ENCODE measurements around the gene UBE2M. TPM values are rescaled to one million over a fixed set of nuclear protein-coding genes. Genes with fewer than 3 reads are reported as not detected.

UBE2M gene
- total RNA-seq, 2 donors from 2014 or later = 17.1 to 18.9 TPM

DNA sequence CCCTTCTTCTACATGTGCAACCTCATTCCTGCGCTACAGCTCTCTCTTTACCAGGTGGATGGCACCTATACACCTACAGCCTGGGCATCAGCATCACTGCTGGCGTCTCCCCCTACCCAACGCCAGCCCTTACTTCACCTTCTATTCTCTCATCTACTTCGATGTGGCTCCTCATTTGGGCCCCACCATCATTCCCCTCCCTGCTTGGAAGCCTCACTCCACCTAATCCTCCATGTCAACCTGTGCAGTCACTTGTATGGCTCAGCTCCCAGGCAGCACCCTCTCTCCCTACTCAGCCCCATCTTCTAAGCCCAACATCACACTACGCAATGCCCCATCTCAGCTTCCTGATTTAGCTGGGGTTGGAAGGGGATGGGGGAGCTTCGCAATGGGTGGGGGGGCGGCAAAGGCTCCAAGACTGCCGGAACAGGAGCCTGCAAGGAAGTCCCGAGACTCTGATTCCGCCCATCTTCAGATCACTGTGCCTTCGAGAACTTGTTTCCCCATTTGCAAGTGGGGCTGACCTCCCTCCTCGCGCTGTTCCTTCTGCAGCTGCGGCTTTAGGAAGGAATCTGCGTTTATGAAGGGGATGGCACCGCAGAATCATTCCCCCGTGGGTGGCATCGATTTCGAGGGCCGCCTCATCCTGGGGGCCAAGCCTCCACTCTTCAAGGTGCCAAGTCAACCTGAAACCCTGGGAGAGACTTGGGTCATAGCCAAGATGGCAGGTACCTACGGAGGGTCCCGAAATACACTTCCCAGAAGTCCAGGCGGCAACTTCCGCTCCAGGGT is 13.8 kb upstream of the UBE2M start:
- H3K4me1 ChIP-seq (ENCODE audit: control insufficient read depth in 1 of 2, low read depth in 2 of 2) = peaks cover 13 to 25% of the 10 kb centered on the region in 2 donors
- DNase-seq (ENCODE audit: low spot score) = no peak
- ATAC-seq (ENCODE audit: insufficient number of reproducible peaks, low FRiP score, low read depth) = no peak
- peak overlapping the region; percentile 98 to 99 for H3K27ac ChIP-seq
- no peaks in the 10 kb centered on the region for H3K27me3 ChIP-seq (replicated peaks; ENCODE audit: insufficient read depth)
- no peaks in the 10 kb centered on the region for H3K9me3 ChIP-seq
- peaks cover 23% of the 10 kb centered on the region for H3K36me3 ChIP-seq
- TF ChIP-seq, protein P1, sequence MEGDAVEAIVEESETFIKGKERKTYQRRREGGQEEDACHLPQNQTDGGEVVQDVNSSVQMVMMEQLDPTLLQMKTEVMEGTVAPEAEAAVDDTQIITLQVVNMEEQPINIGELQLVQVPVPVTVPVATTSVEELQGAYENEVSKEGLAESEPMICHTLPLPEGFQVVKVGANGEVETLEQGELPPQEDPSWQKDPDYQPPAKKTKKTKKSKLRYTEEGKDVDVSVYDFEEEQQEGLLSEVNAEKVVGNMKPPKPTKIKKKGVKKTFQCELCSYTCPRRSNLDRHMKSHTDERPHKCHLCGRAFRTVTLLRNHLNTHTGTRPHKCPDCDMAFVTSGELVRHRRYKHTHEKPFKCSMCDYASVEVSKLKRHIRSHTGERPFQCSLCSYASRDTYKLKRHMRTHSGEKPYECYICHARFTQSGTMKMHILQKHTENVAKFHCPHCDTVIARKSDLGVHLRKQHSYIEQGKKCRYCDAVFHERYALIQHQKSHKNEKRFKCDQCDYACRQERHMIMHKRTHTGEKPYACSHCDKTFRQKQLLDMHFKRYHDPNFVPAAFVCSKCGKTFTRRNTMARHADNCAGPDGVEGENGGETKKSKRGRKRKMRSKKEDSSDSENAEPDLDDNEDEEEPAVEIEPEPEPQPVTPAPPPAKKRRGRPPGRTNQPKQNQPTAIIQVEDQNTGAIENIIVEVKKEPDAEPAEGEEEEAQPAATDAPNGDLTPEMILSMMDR (IDR thresholded peaks at IDR 0.05) = no peak
- H3K4me3 ChIP-seq = peak overlapping the region; percentile 96

DNA sequence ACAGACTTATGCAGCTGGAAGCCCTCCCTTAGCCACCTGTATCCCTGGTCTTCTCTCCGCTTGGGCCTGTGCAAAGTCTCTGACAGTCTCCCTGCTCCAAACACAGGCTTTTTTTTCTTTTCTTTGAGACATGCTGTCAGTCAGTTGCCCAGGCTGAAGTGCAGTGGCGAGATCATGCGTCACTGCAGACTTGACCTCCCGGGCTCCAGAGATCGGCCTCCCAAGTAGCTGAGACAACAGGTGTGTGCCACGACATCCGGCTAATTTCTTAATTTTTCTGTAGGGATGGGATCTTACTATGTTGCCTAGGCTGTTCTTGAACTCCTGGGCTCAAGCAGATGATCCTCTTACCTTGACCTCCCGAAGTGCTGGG is 13.2 kb upstream of the UBE2M start:
- Histone ChIP-seq H3K4me3 (no peak overlapping the region), H3K4me1 (ENCODE audit: control insufficient read depth in 1 of 2, low read depth in 2 of 2) (peaks cover 9 to 25% of the 10 kb centered on the region in 2 donors), H3K27me3 (replicated peaks; ENCODE audit: insufficient read depth) (no peaks in the 10 kb centered on the region), H3K36me3 (peaks cover 24% of the 10 kb centered on the region), H3K27ac (no peak overlapping the region), H3K9me3 (no peaks in the 10 kb centered on the region)
- DNase-seq (ENCODE audit: low spot score) = no peak
- ATAC-seq (ENCODE audit: insufficient number of reproducible peaks, low FRiP score, low read depth) = no peak
- TF ChIP-seq, protein P1 (IDR thresholded peaks at IDR 0.05) = no peak

DNA sequence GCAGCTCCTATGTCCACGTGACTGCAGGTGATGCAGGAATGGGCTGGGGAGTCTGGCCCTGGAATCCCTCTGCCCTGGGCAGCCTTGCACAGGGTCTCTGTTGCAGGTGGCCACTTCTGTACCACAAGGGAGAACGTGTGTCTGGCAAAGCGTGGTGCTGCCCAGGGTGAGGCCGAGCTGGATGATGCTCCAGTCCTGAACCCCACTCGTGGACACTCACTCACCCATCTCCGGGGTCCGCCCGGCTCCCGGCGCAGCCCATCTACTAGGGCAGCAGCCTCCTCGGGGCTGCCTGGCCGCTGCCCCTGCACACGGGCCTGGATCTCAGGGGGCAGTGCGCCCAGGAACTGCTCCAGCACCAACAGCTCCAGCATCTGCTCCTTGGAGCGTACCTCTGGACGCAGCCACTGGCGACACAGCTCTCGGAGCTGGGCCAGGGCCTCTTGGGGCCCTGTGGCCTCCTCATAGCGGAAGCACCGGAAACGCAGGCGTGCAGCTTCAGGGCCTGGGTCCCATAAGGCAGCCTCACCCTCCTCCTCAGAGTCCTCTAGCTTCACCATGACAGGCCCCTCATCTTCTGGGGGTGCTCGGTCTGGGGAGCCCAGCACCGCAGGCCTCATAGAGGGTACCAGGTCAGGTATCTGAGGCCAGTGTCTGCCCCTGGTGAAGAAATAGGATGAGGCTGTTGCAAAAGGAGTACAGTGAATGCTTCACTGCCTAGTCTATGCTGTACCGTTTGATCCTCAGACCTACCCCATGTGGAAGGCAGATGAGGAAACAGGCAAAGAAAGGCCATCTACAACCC is 12.6 kb upstream of the UBE2M start:
- peaks cover 9 to 25% of the 10 kb centered on the region in 2 donors for H3K4me1 ChIP-seq (ENCODE audit: control insufficient read depth in 1 of 2, low read depth in 2 of 2)
- no peak for ATAC-seq (ENCODE audit: insufficient number of reproducible peaks, low FRiP score, low read depth)
- no peak for DNase-seq (ENCODE audit: low spot score)
- H3K9me3 ChIP-seq = no peaks in the 10 kb centered on the region
- peaks cover 24% of the 10 kb centered on the region for H3K36me3 ChIP-seq
- H3K27me3 ChIP-seq (replicated peaks; ENCODE audit: insufficient read depth) = no peaks in the 10 kb centered on the region
- no peak overlapping the region for H3K4me3 ChIP-seq
- H3K27ac ChIP-seq = no peak overlapping the region
- TF ChIP-seq, protein P1 (IDR thresholded peaks at IDR 0.05) = no peak

DNA sequence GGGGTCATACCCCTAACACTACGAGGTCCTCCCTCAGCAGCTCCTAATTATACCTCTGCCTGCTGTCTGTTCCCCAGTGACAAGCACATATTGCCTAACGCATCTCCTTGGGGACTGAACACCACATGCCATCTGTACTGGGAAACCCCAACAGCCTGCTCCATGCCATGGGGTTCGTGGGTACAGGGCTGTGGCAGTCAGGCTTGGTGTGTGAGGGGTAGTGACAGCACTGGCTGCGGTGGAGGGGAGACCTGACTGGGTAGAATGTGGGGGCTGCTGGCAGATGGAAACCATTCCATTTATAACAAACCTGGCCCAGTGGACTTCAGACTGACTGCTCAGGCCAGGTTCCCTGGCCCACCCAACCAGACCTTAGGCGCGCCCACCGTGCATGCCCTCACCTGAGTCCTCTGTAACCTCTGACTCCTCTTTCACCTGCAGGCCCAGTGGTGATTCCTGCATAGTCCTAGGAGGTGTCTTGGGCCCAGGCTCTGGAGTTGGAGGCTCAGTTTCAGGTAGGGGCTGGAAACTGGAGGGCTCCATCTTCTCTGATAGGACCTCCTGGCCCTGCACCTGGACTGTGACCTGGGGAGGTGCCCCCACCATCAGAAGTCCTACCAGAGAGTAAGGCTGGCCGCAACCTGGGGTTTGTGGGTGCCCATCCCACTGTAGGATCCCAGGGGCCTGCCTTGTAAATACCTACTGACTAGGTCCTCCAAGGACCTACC is 11.7 kb upstream of the UBE2M start:
- peaks cover 24% of the 10 kb centered on the region for H3K36me3 ChIP-seq
- peaks cover 9 to 25% of the 10 kb centered on the region in 2 donors for H3K4me1 ChIP-seq (ENCODE audit: control insufficient read depth in 1 of 2, low read depth in 2 of 2)
- H3K9me3 ChIP-seq = no peaks in the 10 kb centered on the region
- H3K4me3 ChIP-seq = no peak overlapping the region
- no peak for ATAC-seq (ENCODE audit: insufficient number of reproducible peaks, low FRiP score, low read depth)
- TF ChIP-seq, protein P1 (IDR thresholded peaks at IDR 0.05) = no peak
- H3K27me3 ChIP-seq (replicated peaks; ENCODE audit: insufficient read depth) = no peaks in the 10 kb centered on the region
- H3K27ac ChIP-seq = no peak overlapping the region
- no peak for DNase-seq (ENCODE audit: low spot score)
